Left lung (tissue), 10 donors: Measurements from ENCODE around the gene BBS2. TPM values are rescaled to one million over a fixed set of nuclear protein-coding genes. Genes with fewer than 3 reads are reported as not detected.

Source experiments
- ATAC-seq: fragments of 200-7000 bp; cut with Tn5 transposase; one replicate; pipeline ENCODE4 v1.9.1; 2020; ENCODE audit warnings: moderate library complexity
- DNase-seq, 4 donors: peaks; one replicate each; pipeline ENCODE4 v3.0.0-alpha.2; 2013 to 2020
- H3K27ac ChIP-seq, 2 donors: fragments of 200-600 bp; sonication (generic) in 1 of 2; one replicate each; pipeline versions ENCODE4 v1.5.0 to v1.8.0; 2020 to 2021
- H3K27me3 ChIP-seq, 2 donors: fragments of 200-600 bp; sonication (generic) in 1 of 2; one replicate each; pipeline versions ENCODE4 v1.5.0 to v1.8.0; 2020 to 2021
- H3K36me3 ChIP-seq, 2 donors: fragments of 200-600 bp; sonication (generic) in 1 of 2; one replicate each; pipeline versions ENCODE4 v1.5.0 to v1.8.0; 2020 to 2021
- H3K4me1 ChIP-seq, 2 donors: fragments of 200-600 bp; one replicate each; pipeline ENCODE4 v1.8.0; 2021
- H3K4me3 ChIP-seq, 2 donors: fragments of 200-600 bp; sonication (generic) in 1 of 2; one replicate each; pipeline versions ENCODE4 v1.5.0 to v1.8.0; 2020 to 2021; ENCODE audit warnings: mild to moderate bottlenecking in 1 of 2
- H3K9me3 ChIP-seq, 2 donors: fragments of 200-600 bp; sonication (generic) in 1 of 2; one replicate each; pipeline versions ENCODE4 v1.5.0 to v1.8.0; 2020 to 2021
- intact Hi-C, 2 donors: fragments of 100-400 bp; cut with DNase I; formaldehyde crosslinking; loops; one replicate each; pipeline versions ENCODE4 v1.11.2 to v1.14.2; 2022
- polyA plus RNA-seq, 6 donors: library from polyadenylated mRNA; unstranded; fragments of 120-200 nt; gene quantifications; one replicate each; pipeline ENCODE4 v1.2.1, GENCODE V29; 2013; ENCODE audit not compliant: insufficient read length in 6 of 6
- total RNA-seq, 2 donors: library from RNA; stranded (reverse); fragmentation: NEBNext Ultra II Directional; extraction: Animal tissue kit (Norgen Biotek cat#: 25700); gene quantifications; one replicate each; pipeline ENCODE4 v1.2.1, GENCODE V29; 2021
- TF ChIP-seq, protein P1 (sequence below), 2 donors: fragments of 200-600 bp; sonication (generic) in 1 of 2; IDR thresholded peaks; one replicate each; pipeline versions ENCODE4 v1.5.0 to v1.8.0; 2021; ENCODE audit warnings: antibody characterized with exemption in 2 of 2
- donor health status: DM: no; HTN: yes; CAD: no.
- donor health status: DM: no; HTN: no; CAD: no.

BBS2 gene
- total and polyA plus RNA-seq, 8 donors, result 23.9 to 109 (median 81.8) TPM

DNA sequence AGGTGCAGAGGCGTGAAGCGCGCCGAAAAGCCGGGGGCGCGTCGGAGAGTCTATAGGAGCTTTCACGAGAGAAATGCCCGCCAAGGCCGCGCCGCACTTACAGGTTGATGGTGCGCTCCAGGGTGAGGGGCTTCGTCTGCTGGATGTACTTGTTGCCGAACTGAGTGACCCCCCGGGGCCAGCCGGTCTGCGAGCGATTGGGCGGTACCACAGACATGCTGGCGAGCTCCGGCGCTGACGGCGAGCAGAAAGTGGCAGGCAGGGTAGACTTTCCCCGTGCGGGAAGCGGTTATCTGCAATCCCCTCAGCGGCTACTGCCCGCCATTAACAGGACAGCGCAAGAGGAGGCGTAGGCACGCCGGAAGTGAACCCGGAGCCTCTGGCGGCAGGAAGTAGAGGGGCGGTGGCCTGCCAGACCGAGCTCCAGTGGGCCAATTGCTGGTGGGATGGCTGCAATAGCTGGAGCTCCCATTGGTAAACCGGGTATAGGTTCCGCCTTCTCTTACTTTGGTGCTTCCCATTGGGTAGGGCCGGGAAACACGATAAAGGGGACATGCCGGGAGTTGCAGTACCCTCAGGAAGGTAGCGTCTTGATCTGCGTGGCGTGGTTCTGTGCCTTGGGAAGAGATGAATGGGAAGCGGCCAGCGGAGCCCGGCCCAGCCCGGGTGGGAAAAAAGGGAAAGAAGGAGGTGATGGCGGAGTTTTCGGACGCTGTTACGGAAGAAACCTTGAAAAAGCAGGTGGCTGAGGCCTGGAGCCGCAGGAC, 68.7 kb downstream of the BBS2 start, which contains the start of the genes NUDT21 and OGFOD1:
TSS of gene NUDT21 (minus strand) at position 347 of the 767 bp plus-strand sequence. CDS start at position 217, 130 bp downstream.
TSS of gene OGFOD1 (plus strand) at position 569 of the 767 bp plus-strand sequence. CDS start at position 628, 59 bp downstream.
- peak; percentile 99 for ATAC-seq
- TF ChIP-seq, protein P1, sequence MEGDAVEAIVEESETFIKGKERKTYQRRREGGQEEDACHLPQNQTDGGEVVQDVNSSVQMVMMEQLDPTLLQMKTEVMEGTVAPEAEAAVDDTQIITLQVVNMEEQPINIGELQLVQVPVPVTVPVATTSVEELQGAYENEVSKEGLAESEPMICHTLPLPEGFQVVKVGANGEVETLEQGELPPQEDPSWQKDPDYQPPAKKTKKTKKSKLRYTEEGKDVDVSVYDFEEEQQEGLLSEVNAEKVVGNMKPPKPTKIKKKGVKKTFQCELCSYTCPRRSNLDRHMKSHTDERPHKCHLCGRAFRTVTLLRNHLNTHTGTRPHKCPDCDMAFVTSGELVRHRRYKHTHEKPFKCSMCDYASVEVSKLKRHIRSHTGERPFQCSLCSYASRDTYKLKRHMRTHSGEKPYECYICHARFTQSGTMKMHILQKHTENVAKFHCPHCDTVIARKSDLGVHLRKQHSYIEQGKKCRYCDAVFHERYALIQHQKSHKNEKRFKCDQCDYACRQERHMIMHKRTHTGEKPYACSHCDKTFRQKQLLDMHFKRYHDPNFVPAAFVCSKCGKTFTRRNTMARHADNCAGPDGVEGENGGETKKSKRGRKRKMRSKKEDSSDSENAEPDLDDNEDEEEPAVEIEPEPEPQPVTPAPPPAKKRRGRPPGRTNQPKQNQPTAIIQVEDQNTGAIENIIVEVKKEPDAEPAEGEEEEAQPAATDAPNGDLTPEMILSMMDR (IDR thresholded peaks at IDR 0.05), result no peak
- intact Hi-C loops, result no loop called here

DNA sequence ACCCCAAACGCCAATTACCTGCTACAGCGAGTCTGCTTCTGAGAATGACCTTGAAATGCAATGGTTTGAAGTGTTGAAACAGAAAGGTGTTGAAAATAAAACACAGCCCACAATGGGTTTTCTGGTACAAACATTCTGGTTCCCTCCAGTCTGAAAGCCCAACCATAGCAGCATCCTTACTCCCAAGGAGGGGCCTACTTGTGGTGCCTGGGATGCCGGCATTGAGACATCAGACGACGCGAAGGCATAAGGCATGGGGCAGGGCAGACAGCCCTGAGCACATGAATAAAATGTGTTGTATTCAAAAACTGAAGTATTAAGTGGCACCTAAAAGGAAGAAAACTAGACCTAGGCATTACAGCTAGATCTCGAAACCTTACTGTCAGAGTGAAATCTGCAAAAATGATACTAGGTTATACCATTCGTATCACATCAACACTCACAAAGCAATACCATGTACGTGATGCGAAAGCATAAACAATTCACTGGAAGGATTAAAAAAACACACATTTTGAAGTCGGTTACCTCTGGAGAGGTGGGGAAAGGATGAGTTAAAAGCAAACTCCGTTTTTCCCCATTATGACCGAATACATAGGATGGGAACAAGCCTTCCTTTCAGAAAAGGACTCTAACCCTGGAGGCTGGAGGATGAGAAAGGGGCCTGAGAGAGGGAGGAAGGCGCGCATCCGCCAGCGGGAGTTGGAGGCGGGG, 69.4 kb downstream of the BBS2 start:
- intact Hi-C loops, result no loop called here
- peak; percentile 25 for ATAC-seq

More for the DNA sequence above, 68.7 kb downstream of the BBS2 start, which contains the start of the genes NUDT21 and OGFOD1:
- Histone ChIP-seq H3K4me1 (peaks cover 18 to 46% of the 10 kb centered on the region in 2 donors), H3K36me3 (peaks cover 0 to 37% of the 10 kb centered on the region in 2 donors), H3K27ac (peak within 1 kb of the TSS; percentile 60 to 83), H3K9me3 (no peaks in the 10 kb centered on the region), H3K27me3 (no peaks in the 10 kb centered on the region), H3K4me3 (peak within 1 kb of the TSS; percentile 88 to 91)
- DNase-seq, result peak; percentile 93 to 97 (median 96)

DNA sequence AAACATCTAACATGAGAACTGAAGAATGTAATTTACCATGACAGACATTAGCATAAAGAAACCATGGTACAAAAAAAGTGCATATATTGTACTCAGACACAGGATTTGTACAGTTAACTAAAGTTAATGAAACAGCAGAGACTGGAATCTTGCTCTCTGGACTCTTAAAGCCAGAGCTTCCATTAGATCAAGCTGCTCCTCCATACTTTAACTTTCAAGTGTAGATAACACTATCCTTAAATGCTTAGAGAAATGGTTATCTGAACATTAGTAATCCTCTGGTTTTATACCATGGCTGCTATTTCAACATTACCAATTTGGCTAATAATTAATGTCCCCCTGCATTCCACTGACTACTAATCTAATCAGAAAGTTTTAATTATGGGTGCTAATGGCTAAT, 71.8 kb downstream of the BBS2 start:
- Histone ChIP-seq H3K27me3 (no peaks in the 10 kb centered on the region), H3K27ac (no peak overlapping the region), H3K4me3 (no peak overlapping the region), H3K36me3 (peaks cover 0 to 39% of the 10 kb centered on the region in 2 donors), H3K9me3 (no peaks in the 10 kb centered on the region), H3K4me1 (peaks cover 18 to 42% of the 10 kb centered on the region in 2 donors)
- ATAC-seq (no peak), DNase-seq (no peak)
- intact Hi-C loops, result no loop called here
- TF ChIP-seq, protein P1 (IDR thresholded peaks at IDR 0.05), result no peak

More for the DNA sequence above, 69.4 kb downstream of the BBS2 start:
- DNase-seq, result no peak
- Histone ChIP-seq H3K9me3 (no peaks in the 10 kb centered on the region), H3K27me3 (no peaks in the 10 kb centered on the region), H3K4me1 (peaks cover 18 to 46% of the 10 kb centered on the region in 2 donors), H3K4me3 (peak overlapping the region; percentile 88 to 91), H3K36me3 (peaks cover 0 to 37% of the 10 kb centered on the region in 2 donors), H3K27ac (peak overlapping the region in 1 of 2 donors; percentile 83)
- TF ChIP-seq, protein P1 (IDR thresholded peaks at IDR 0.05), result no peak

DNA sequence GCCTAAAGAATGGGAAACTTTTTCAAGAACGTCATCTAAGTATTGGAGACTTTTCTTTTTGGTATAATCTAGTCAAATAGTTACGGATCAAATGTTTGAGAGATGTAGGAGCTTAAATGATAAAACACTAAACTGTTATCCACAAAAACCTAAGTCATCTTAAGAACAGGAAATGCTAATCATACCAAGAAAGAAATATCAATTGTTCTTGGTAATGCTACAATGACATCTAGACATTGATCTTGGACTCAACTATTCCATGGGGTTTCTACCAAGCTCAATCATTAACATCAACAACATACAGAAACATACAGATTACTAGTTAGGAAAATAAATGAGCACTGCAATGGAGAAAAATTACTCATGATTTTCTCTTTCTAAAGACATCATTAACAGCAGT, 72.5 kb downstream of the BBS2 start:
- intact Hi-C loops, result no loop called here
- peaks cover 12 to 35% of the 10 kb centered on the region in 2 donors for H3K4me1 ChIP-seq
- no peak for DNase-seq
- no peaks in the 10 kb centered on the region for H3K27me3 ChIP-seq
- H3K36me3 ChIP-seq, result peaks cover 0 to 42% of the 10 kb centered on the region in 2 donors
- TF ChIP-seq, protein P1 (IDR thresholded peaks at IDR 0.05), result no peak
- H3K27ac ChIP-seq, result no peak overlapping the region
- H3K9me3 ChIP-seq, result no peaks in the 10 kb centered on the region
- no peak overlapping the region for H3K4me3 ChIP-seq
- ATAC-seq, result no peak

DNA sequence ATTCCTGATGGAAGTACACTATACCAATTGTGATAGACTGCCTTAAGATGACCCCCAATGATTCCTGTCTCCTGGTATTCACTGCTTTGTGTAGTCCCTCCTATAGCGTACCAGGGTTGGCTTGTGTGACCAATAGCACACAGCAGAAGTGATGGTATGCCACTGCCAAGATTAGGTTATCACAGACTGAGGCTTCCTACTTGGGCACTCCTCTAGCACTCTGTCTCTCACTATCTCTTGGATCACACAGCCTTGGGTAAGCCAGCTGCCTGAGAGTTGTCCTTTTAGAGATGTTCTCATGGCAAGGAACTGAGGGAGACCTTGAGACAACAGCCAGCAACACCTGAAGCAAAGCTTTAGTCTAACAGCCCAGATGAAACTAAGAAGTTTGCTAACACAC, 81.8 kb downstream of the BBS2 start:
- no peak for DNase-seq
- H3K4me3 ChIP-seq, result no peak overlapping the region
- intact Hi-C loops, result no loop called here
- peaks cover 0 to 63% of the 10 kb centered on the region in 2 donors for H3K36me3 ChIP-seq
- no peak for ATAC-seq
- H3K27ac ChIP-seq, result no peak overlapping the region
- H3K4me1 ChIP-seq, result no peaks in the 10 kb centered on the region
- TF ChIP-seq, protein P1 (IDR thresholded peaks at IDR 0.05), result no peak
- H3K9me3 ChIP-seq, result no peaks in the 10 kb centered on the region
- no peaks in the 10 kb centered on the region for H3K27me3 ChIP-seq
